GM12875 (cell line): ENCODE measurements around the gene PNN.
A peak's percentile ranks its signal among the peaks of the same experiment; 100 is the strongest.
"Not testable (repeated sequence)": the region's sequence is repeated elsewhere in the genome, so short reads cannot be mapped to it uniquely, and the experiment has no call there.

ENCODE experiments used
- H3K4me3 ChIP-seq: one replicate; pipeline ENCODE4 v1.5.1; 2011; ENCODE audit warnings: low read depth, low read length, control low read depth
- TF ChIP-seq, protein P1 (sequence below): IDR thresholded peaks from 2 replicates; pipeline ENCODE4 v1.5.1; 2011; ENCODE audit warnings: low read depth, mild to moderate bottlenecking, control low read depth, inconsistent platforms, low read length, moderate library complexity, borderline replicate concordance; ENCODE audit not compliant: insufficient read depth

The PNN gene

DNA sequence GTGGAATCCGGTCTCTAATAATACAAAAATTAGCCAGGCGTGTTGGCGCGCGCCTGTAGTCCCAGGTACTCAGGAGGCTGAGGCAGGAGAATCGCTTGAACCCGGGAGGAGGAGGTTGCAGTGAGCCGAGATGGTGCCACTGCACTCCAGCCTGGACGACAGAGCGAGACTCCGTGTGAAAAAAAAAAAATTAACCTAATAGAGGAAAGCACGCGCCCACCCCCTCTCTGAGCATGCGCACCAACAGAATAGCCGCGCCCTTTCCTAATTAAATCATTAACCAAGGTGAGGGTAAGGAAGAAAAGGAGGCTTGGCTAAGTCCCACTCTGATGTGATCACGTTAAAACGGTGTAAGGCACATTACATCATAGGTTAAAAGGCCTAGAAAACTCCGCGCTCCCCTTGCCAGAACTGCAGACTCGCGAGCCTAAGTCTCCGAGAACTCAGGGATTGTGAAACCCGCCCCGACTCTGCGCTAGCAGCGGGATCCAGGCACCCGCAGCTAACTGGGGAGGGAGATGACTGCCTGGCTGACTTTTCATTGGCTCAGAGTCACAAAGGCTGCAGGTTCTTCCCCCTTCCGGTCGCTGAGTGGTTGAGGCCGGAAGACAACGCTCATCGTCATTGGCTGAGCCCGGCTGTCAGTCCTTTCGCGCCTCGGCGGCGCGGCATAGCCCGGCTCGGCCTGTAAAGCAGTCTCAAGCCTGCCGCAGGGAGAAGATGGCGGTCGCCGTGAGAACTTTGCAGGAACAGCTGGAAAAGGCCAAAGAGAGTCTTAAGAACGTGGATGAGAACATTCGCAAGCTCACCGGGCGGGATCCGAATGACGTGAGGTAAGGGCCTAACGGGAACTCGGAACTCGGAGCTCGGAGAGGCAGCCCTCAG is at the start of gene PNN:
PNN (plus strand) TSS at position 695 of the 885 bp plus-strand sequence; CDS start at position 721, 26 bp downstream.
- H3K4me3 ChIP-seq, result peak within 1 kb of the TSS; percentile 64
- TF ChIP-seq, protein P1, sequence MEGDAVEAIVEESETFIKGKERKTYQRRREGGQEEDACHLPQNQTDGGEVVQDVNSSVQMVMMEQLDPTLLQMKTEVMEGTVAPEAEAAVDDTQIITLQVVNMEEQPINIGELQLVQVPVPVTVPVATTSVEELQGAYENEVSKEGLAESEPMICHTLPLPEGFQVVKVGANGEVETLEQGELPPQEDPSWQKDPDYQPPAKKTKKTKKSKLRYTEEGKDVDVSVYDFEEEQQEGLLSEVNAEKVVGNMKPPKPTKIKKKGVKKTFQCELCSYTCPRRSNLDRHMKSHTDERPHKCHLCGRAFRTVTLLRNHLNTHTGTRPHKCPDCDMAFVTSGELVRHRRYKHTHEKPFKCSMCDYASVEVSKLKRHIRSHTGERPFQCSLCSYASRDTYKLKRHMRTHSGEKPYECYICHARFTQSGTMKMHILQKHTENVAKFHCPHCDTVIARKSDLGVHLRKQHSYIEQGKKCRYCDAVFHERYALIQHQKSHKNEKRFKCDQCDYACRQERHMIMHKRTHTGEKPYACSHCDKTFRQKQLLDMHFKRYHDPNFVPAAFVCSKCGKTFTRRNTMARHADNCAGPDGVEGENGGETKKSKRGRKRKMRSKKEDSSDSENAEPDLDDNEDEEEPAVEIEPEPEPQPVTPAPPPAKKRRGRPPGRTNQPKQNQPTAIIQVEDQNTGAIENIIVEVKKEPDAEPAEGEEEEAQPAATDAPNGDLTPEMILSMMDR, result no peak

DNA sequence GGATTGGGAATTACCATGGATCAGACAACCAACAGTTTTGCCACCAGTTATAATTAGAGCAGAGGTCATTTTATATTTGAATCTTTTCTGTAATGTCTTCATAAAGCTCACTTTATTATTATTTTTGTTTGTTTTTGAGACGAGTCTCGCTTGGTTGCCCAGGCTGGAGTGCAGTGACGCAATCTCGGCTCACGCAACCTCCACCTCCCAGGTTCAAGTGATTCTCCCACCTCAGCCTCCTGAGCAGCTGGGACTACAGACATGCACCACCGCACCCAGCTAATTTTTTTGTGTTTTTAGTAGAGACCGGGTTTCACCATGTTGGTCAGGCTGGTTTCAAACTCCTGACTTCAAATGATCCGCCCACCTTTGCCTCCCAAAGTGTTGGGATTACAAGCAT is 37.2 kb upstream of the PNN start:
- not testable (repeated sequence) for H3K4me3 ChIP-seq

DNA sequence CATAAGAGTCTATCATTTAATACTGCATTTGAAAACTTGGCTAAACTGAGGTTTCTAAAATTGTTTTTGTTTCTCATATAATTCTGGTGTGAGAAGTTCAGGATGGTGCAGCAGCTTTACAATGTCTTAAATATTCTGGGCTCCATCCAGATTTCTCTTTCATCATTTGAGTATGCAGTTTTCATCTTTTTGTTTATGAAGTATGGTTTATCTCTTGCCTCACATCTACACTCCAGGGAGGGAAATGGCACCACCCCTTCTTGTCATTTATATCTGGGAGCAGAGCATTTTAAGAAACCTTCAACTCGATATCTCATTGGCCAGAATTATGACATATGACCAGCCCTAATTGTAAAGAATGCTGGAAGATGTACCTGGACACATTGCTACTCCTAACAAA is 36.6 kb upstream of the PNN start:
- TF ChIP-seq, protein P1, result no peak
- no peak overlapping the region for H3K4me3 ChIP-seq

DNA sequence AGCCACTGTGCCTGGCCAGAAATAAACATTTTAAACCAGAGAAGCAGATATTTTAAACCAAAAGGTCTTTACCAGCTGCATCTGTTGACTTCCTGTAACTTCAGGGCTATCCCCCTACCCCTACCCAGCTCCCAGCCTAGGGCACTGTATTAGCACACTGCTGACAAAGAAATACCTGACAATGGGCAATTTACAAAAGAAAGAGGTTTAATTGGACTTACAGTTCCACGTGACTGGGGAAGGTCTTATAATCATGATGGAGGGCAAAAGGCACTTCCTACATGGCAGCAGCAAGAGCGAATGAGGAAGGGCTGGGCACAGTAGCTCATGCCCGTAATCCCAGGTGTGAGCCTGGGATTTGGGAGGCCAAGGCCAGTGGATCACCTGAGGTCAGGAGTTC is 34.9 kb upstream of the PNN start:
- TF ChIP-seq, protein P1, result no peak
- H3K4me3 ChIP-seq, result no peak overlapping the region

DNA sequence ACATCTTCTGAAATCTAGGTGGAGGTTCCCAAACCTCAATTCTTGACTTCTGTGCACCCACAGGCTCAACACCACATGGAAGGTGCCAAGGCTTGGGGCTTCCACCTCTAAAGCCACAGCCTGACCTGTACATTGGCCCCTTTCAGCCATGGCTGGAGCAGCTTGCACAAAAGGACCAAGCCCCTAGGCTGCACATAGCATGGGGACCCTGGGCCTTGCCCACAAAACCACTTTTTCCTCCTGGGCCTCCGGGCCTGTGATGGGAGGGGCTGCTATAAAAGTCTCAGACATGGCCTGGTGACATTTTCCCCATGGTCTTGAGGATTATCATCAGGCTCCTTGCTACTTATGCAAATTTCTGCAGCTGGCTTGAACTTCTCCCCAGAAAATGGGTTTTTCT is 33.4 kb upstream of the PNN start:
- H3K4me3 ChIP-seq, result not testable (repeated sequence)

DNA sequence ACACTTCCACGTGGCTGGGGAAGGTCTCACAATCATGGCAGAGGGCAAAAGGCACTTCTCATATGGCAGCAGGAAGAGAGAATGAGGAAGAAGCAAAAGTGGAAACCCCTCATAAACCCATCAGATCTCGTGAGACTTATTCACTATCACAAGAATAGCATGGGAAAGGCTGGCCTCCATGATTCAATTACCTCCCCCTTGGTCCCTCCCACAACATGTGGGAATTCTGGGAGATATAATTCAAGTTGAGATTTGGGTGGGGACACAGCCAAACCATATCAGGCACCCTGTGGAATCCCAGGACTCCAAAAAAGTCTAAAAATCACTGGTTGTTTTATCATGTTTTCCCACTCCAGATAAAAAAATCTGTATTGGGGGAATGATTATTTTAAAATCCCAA is 31.8 kb upstream of the PNN start:
- not testable (repeated sequence) for H3K4me3 ChIP-seq

DNA sequence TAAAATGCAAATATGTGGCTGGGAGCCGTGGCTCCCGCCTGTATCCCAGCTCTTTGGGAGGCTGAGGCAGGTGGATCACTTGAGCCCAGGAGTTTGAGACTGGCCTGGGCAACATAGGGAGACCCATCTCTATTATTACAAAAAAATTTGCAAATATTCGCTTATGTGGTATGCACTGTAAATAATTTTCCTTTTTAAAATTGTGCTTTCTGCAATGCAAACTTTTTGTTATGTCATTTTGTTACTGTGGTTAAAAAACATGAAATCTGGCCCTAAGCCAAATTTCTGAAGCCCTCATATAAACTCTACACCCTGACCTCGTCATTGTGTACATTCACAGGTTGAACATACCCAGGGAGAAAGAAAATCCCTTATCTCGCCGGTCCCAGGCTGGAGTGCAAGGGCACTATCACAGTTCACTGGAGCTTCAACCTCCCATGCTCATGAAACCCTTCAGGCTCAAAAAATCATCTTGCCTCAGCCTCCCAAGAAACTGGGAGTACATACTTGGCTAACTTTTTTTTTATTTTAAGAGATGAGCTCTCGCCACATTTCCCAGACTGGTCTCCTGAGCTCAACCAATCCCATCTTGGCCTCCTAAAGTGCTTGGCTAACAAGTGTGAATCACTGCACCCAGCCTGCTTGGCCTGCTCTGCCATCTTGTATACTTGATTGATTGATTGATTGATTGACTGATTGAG is 29.6 kb upstream of the PNN start:
- TF ChIP-seq, protein P1, result no peak
- no peak overlapping the region for H3K4me3 ChIP-seq

DNA sequence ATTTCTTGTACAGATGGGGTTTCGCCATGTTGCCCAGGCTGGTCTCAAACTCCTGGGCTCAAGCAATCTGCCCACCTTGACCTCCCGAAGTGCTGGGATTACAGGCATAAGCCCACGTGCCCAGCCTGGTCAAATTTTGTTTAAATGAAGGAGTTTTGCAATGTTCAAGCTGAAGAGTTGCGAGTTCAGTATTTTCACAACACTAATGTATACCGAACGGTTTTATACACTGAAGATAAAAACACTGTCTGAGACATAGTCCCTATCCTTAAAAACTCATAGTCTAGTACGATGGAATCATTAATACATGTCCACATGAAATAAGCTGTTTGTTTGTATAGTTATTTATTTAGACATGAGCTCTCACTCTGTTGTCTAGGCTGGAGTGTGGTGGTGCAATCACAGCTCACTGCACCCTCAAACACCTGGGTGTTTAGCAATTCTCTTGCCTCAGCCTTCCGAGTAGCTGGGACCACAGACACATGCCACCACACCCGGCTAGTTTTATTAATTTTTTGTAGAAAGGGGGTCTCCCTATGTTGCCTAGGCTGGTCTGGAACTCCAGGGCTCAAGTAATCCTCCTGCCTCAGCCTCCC is 20.4 kb upstream of the PNN start:
- TF ChIP-seq, protein P1, result no peak
- H3K4me3 ChIP-seq, result no peak overlapping the region
